ENCODE results near the gene LRP1B. TPM values are rescaled to one million over a fixed set of nuclear protein-coding genes. Genes with fewer than 3 reads are reported as not detected.
"Not testable (repeated sequence)": the region's sequence is repeated elsewhere in the genome, so short reads cannot be mapped to it uniquely, and the experiment has no call there.

The LRP1B gene
- total RNA-seq, 1 experiment from 2014 or later: 0.11 TPM

- no peak for DNase-seq (ENCODE audit: low read depth)
Observed at GRCh38 chr2:141889788-141890187, 241.0 kb downstream of the LRP1B start.

DNA sequence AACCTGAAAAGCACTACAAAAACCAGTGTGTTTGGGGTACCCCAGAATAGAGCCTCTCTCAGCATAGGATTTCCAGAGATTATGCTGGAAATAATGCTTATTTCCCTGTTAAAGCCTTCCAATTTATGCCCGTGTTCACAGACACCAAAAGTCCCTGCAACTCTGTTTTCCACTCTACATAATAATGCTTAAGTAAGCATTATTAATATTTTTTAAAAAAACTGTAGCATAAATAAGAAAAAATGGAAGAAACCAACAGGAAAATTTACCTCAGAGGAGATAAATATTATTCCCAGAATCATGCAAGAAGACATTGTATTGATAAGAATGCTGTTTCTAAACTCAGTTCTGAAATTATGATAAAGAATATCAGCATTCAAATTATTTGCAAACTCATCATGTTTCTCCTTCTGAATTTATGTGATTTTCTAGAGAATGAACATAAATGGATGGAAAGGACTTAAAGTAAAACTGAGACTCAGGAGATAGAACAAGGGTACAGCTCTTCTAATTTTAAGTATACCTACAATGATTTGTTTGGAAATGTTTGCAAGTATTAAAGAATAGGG is 241.7 kb downstream of the LRP1B start:
- DNase-seq (ENCODE audit: low read depth): no peak

- no peak for DNase-seq (ENCODE audit: low read depth)
Observed at GRCh38 chr2:141887363-141887762, 243.5 kb downstream of the LRP1B start.

GRCh38 chr2:141878016-141878415 is 252.8 kb downstream of the LRP1B start:
- no peak for DNase-seq (ENCODE audit: low read depth)

DNA sequence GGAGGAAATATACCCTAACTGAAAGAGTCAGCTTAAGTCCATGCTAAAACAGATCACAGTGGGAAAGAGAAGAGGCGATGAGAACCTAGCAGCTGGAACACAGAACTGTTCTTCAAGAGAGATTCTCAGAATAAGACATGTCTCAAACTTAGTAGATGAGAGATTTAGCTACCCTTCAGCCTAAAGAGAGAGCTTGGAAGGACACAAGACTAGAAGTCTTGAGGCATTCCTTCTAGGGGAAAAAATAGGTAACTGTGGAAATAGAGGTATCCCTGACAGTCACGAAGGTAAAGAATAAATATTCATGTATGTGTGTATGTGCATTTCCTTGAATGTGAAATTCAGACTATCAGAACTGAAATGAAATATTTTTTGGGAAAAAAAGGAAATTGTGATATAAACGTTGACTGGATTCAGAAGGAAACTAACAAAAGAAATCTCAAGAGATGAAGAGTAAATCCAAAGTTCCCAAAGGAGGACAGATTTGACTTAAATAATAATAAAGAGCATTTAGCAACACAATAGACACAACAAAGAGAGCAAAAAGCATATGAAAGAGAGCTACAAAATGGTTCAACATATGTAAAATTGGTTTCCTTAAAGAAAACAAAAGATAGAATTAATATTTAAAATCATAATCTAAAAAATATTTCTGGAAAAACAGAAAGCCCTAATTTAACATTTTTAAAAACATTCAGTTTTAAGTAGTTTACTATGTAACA is 258.7 kb downstream of the LRP1B start:
- no peak for DNase-seq (ENCODE audit: low read depth)

GRCh38 chr2:141869572-141869971 is 261.2 kb downstream of the LRP1B start:
- DNase-seq (ENCODE audit: low read depth): no peak

- DNase-seq (ENCODE audit: low read depth): no peak
Observed at GRCh38 chr2:141863964-141864363, 266.9 kb downstream of the LRP1B start.

- no peak for DNase-seq (ENCODE audit: low read depth)
Observed at GRCh38 chr2:141856215-141856919, 274.4 kb downstream of the LRP1B start.

- no peak for DNase-seq (ENCODE audit: low read depth)
Observed at GRCh38 chr2:141848191-141848590, 282.6 kb downstream of the LRP1B start.

GRCh38 chr2:141844231-141844630 is 286.6 kb downstream of the LRP1B start:
- no peak for DNase-seq (ENCODE audit: low read depth)

GRCh38 chr2:141835103-141835502 is 295.7 kb downstream of the LRP1B start:
- no peak for DNase-seq (ENCODE audit: low read depth)

GRCh38 chr2:141828761-141829160 is 302.1 kb downstream of the LRP1B start:
- no peak for DNase-seq (ENCODE audit: low read depth)

GRCh38 chr2:141824790-141825189 is 306.0 kb downstream of the LRP1B start:
- no peak for DNase-seq (ENCODE audit: low read depth)

GRCh38 chr2:141820893-141821292 is 309.9 kb downstream of the LRP1B start:
- no peak for DNase-seq (ENCODE audit: low read depth)

- not testable (repeated sequence) for DNase-seq (ENCODE audit: low read depth)
Observed at GRCh38 chr2:141815320-141815719, 315.5 kb downstream of the LRP1B start.

GRCh38 chr2:141814150-141814549 is 316.7 kb downstream of the LRP1B start:
- no peak for DNase-seq (ENCODE audit: low read depth)

GRCh38 chr2:141810148-141810547 is 320.7 kb downstream of the LRP1B start:
- no peak for DNase-seq (ENCODE audit: low read depth)

DNA sequence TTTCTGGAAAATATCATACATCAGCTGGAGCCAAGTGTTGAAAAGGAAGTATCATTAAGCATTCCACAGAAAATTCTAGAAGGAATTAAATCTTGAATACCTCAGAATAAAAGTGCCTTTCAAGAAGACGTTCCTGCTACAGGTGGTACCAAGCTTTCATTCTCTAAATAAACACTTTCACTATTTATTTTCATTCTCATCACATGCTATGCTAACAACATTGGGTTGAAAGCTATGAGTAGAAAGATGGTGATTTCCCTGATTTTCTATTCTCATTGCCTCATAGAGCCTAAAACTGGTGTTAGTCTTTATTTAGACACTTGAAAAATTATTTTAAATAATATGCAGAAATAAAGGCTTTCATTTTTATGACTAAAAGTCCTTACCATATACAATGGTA is 324.7 kb downstream of the LRP1B start:
- no peak for DNase-seq (ENCODE audit: low read depth)

DNA sequence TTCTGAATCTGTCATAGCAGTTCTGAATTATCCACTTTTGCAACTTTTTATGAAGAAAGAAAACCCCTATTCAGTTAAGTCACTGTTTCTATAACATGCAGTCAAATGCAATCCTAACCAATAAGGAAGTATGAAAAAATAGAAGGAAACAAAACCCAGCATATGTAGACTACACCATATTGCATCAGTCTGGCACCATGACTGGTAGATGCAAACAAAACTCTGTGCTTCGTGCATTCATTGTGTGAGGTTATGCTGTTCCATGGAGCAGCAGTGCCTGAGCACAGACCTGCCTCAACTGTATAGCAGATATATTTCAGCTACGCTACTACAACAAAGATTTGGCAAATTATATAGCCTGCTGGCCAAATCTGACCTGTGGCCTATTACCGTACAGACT is 325.5 kb downstream of the LRP1B start:
- DNase-seq (ENCODE audit: low read depth): no peak

DNA sequence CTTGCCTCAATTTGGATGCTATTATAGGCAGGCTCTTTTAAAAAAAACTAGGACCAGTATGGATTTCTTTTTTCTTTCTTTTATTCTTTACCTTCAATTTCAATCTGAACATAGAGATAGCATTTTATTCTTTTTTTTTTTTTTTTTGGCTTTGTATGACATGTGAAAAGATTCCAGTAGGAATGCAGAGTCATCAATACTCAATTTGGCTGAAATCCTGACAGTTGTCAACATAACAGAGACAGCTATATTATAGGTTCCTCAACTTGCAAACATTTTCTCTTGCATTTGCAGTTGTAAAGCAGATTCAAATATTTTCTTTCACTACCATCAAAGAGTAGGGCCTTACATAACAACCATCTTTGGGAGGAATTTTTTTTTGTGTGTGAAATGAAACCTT is 334.4 kb downstream of the LRP1B start:
- DNase-seq (ENCODE audit: low read depth): no peak

DNA sequence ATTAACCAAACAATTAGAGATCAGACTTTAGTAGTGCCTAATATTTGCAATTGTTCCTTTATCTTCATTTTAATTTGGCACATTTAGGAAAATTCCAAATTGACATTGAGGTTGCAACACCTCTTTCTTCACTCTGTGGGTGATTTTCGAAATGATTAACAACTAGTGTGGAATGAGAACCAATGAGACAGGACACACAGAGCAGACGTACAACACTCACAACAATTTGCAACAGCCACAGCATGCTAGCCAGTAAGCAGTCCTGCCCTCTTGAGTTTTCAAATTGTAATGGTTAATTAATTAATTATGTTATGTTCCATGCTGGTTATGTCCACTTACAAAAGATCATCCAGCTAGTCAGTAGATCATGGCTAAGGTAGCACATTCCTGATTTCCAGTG is 339.3 kb downstream of the LRP1B start:
- no peak for DNase-seq (ENCODE audit: low read depth)

DNA sequence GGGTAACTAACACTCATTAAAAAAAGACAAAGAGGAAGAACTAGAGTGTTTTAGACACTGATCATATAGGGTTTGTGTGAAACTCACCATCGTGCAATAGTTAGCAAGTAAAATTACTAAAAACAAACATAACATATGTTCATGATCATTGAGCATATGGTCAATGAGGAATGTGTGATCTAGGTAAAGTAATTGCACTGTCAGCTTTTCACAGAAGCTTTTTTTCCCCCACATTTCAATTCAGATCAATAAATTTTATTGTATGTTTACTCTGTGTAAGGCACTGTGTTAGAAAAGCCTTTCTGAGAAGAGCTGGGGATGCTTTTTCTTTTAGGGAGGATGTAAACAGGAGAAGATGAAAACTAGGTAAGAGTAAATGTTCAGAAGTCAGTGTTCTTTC is 348.2 kb downstream of the LRP1B start:
- no peak for DNase-seq (ENCODE audit: low read depth)

DNA sequence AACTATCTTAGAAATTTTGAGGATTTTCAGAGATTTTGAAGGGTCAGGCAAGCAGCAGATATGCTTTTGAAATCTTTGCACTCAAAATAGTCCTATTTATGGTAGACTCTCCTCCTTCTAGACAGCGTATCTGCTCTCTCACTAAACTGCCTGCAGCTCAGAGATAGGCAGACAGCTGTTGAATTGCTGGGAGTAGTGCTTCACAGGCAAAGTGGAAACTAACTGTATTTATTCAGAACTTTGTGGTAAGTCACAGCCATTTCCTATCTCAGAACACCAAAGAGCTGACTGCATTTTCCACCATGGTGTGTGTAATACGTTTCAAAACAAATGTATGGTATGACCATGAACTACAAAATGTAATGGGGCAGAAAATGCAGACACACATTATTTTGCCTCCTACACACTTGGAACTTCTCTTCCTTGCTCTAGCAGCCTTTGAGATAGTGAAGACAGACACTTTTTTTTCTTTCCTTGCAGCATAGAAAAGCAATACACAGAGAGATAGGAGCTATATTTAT is 352.4 kb downstream of the LRP1B start:
- DNase-seq (ENCODE audit: low read depth): no peak

Data from LHCN-M2 (cell line).